Esophagus squamous epithelium (tissue), 4 donors: ENCODE data around the gene MKRN1.

Source experiments
- POLR2A ChIP-seq, 4 donors: fragments of 450-650 bp; IDR thresholded peaks; one replicate each; pipeline ENCODE4 v1.6.1; 2017; ENCODE audit warnings: antibody characterized with exemption in 4 of 4, mild to moderate bottlenecking in 4 of 4, moderate library complexity in 3 of 4
- TF ChIP-seq, protein P1 (sequence below), 6 experiments: fragments of 450-650 bp in 4 of 6; fragments of 200-600 bp in 2 of 6; sonication (generic) in 2 of 6; IDR thresholded peaks; one replicate each; pipeline ENCODE4 v1.5.1; 2016 to 2019; ENCODE audit warnings: antibody characterized with exemption in 6 of 6, mild to moderate bottlenecking in 4 of 6, moderate library complexity in 4 of 6

DNA sequence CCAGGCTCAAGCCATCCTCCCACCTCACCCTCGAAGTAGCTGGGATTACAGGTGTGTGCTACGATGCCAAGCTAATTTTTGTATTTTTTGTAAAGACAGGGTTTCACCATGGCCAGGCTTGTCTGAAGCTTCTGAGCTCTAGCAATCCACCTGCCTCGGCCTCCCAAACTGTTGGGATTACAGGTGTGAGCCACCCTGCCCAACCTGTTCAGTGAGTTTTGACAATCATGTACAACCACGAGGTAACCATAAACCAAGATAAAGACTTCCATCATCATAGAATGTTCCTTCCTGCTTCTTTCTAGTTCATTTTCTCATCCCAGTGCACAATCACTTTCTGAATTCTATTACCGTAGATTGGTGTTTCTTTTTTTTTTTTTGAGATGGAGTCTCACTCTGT is 30.5 kb upstream of the MKRN1 start:
- TF ChIP-seq, protein P1, sequence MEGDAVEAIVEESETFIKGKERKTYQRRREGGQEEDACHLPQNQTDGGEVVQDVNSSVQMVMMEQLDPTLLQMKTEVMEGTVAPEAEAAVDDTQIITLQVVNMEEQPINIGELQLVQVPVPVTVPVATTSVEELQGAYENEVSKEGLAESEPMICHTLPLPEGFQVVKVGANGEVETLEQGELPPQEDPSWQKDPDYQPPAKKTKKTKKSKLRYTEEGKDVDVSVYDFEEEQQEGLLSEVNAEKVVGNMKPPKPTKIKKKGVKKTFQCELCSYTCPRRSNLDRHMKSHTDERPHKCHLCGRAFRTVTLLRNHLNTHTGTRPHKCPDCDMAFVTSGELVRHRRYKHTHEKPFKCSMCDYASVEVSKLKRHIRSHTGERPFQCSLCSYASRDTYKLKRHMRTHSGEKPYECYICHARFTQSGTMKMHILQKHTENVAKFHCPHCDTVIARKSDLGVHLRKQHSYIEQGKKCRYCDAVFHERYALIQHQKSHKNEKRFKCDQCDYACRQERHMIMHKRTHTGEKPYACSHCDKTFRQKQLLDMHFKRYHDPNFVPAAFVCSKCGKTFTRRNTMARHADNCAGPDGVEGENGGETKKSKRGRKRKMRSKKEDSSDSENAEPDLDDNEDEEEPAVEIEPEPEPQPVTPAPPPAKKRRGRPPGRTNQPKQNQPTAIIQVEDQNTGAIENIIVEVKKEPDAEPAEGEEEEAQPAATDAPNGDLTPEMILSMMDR (IDR thresholded peaks at IDR 0.05), result no peak
- TF ChIP-seq POLR2A (IDR thresholded peaks at IDR 0.05), result no peak
